OCI-LY7 (cell line): ENCODE results near the gene CISTR. TPM values are rescaled to one million over a fixed set of nuclear protein-coding genes. Genes with fewer than 3 reads are reported as not detected.

Experiments used
- BruUV-seq: library from RNA; stranded (reverse); fragments of 400-500 nt; replicated peaks from 2 replicates; lab custom pipeline; 2021; lab: Mats Ljungman, UMichigan
- CTCF ChIA-PET: fragments of 300-600 bp; sonication (Branson Sonifier 250); formaldehyde crosslinking; loops from one replicate; lab custom pipeline; 2022; ENCODE audit warnings: antibody characterized with exemption; ENCODE audit not compliant: unreplicated experiment; lab: Charles Lee
- POLR2A ChIA-PET: fragments of 300-600 bp; sonication (Branson Sonifier 250); formaldehyde crosslinking; loops from one replicate; lab custom pipeline; 2022; ENCODE audit warnings: antibody characterized with exemption; lab: Charles Lee
- DNase-seq: peaks from one replicate; pipeline ENCODE4 v3.0.0-alpha.2; 2015; ENCODE audit warnings: low spot score
- H2AFZ ChIP-seq: fragments of 200-600 bp; sonication (generic), shearing (Covaris generic); 2 replicates; pipeline ENCODE4 v1.6.1; 2014; ENCODE audit warnings: mild to moderate bottlenecking, antibody characterized with exemption, low read length, moderate library complexity
- H3K27ac ChIP-seq: fragments of 200-600 bp; sonication (generic); 2 replicates; pipeline ENCODE4 v1.5.1; 2014; ENCODE audit warnings: mixed run types, low read depth, mild to moderate bottlenecking, moderate library complexity, low read length, inconsistent platforms; ENCODE audit not compliant: poor library complexity, severe bottlenecking
- H3K36me3 ChIP-seq: fragments of 200-600 bp; sonication (generic); 2 replicates; pipeline ENCODE4 v1.6.1; 2014; ENCODE audit warnings: mild to moderate bottlenecking, antibody characterized with exemption, low read length, moderate library complexity, mixed read lengths; ENCODE audit not compliant: insufficient read depth
- H3K4me1 ChIP-seq: fragments of 200-600 bp; sonication (generic); 2 replicates; pipeline ENCODE4 v1.5.1; 2014; ENCODE audit warnings: mild to moderate bottlenecking, low read length; ENCODE audit not compliant: insufficient read depth, poor library complexity, severe bottlenecking
- H3K4me2 ChIP-seq: fragments of 200-600 bp; sonication (generic); 2 replicates; pipeline ENCODE4 v1.6.1; 2014; ENCODE audit warnings: mild to moderate bottlenecking, low read length
- H3K4me3 ChIP-seq: fragments of 200-600 bp; sonication (generic); 2 replicates; pipeline ENCODE4 v1.5.1; 2014; ENCODE audit warnings: mild to moderate bottlenecking, low read depth, low read length; ENCODE audit not compliant: poor library complexity, severe bottlenecking
- H3K79me2 ChIP-seq: fragments of 200-600 bp; sonication (generic); 2 replicates; pipeline ENCODE4 v1.6.1; 2016; ENCODE audit warnings: low read depth, mild to moderate bottlenecking, low read length, moderate library complexity, mixed read lengths; ENCODE audit not compliant: insufficient read depth
- H3K9me2 ChIP-seq: fragments of 200-600 bp; sonication (generic); 2 replicates; pipeline ENCODE4 v1.6.1; 2016; ENCODE audit warnings: mild to moderate bottlenecking, low read length, mixed read lengths; ENCODE audit not compliant: insufficient read depth
- H3K9me3 ChIP-seq: fragments of 200-600 bp; sonication (generic); 2 replicates; pipeline ENCODE4 v1.6.1; 2014; ENCODE audit warnings: mild to moderate bottlenecking, mixed run types, low read length, mixed read lengths
- H4K20me1 ChIP-seq: fragments of 200-600 bp; sonication (generic); 2 replicates; pipeline ENCODE4 v1.6.1; 2014; ENCODE audit warnings: mild to moderate bottlenecking, antibody characterized with exemption, low read length, moderate library complexity, mixed read lengths; ENCODE audit not compliant: insufficient read depth
- CTCF ChIP-seq: fragments of 200-600 bp; sonication (generic); conservative IDR thresholded peaks from 2 replicates; pipeline ENCODE4 v1.5.1; 2014; ENCODE audit warnings: mild to moderate bottlenecking, antibody characterized with exemption, low read length, moderate library complexity, mixed read lengths
- EZH2phosphoT487 ChIP-seq: fragments of 200-600 bp; sonication (generic); IDR thresholded peaks from 2 replicates; pipeline ENCODE4 v1.6.1; 2018; ENCODE audit warnings: low read depth, borderline replicate concordance, mild to moderate bottlenecking, mixed run types, antibody characterized with exemption, low read length, moderate library complexity, mixed read lengths
- intact Hi-C: fragments of 100-400 bp; cut with micrococcal nuclease; formaldehyde crosslinking; loops from one replicate; pipeline ENCODE4 v1.10.0; 2022; ENCODE audit not compliant: unreplicated experiment
- total RNA-seq, 2 experiments: library from RNA; depleted of rRNA in 1 of 2; stranded (reverse); fragments of >200 nt in 1 of 2; shearing (Covaris generic) in 1 of 2; gene quantifications; 2 replicates each; pipeline ENCODE4 v1.2.3, GENCODE V29; 2014 to 2022

Gene CISTR
- total RNA-seq, 2 experiments from 2014 or later: 0.76 to 1.3 TPM

- BruUV-seq: no TSS peak
- Histone ChIP-seq H2AFZ (no peak overlapping the region), H3K4me1 (peaks cover 3% of the 10 kb centered on the region), H3K4me3 (no peak overlapping the region), H3K4me2 (no peak overlapping the region), H3K79me2 (no peaks in the 10 kb centered on the region), H3K9me2 (no peaks in the 10 kb centered on the region), H3K9me3 (no peaks in the 10 kb centered on the region), H3K36me3 (no peaks in the 10 kb centered on the region), H3K27ac (no peak overlapping the region), H4K20me1 (no peaks in the 10 kb centered on the region)
- intact Hi-C loops: no loop called here
- no peak for TF ChIP-seq CTCF
- TF ChIP-seq EZH2phosphoT487: no peak
- no peak for DNase-seq
- POLR2A ChIA-PET: interaction anchor here (0.6 kb wide), 2 partner anchors 223 to 557 kb away, joined by 3 read pairs; no protein-coding TSS in a partner anchor
- CTCF ChIA-PET: no interaction called here
These were observed 55.0 kb downstream of the CISTR start for GRCh38 chr12:53696655-53697331.

Other genes with a start within 250 kb of the CISTR start
- gene NPFF, start 244.5 kb downstream of the CISTR start, total RNA-seq (2014; rRNA removed; shearing (Covaris generic)): not detected in 2 replicates
- not detected in 2 replicates for gene NPFF, start 244.5 kb downstream of the CISTR start, total RNA-seq (2022)
- 5.9 and 6.8 TPM in 2 replicates for gene ATF7, start 125.6 kb downstream of the CISTR start, total RNA-seq (2014; rRNA removed; shearing (Covaris generic))
- 23.2 and 26.5 TPM in 2 replicates for gene ATF7, start 125.6 kb downstream of the CISTR start, total RNA-seq (2022)
- gene ATP5MC2, start 75.9 kb downstream of the CISTR start, total RNA-seq (2014; rRNA removed; shearing (Covaris generic)): 423 and 500 TPM in 2 replicates
- gene ATP5MC2, start 75.9 kb downstream of the CISTR start, total RNA-seq (2022): 374 and 417 TPM in 2 replicates
- gene CALCOCO1, start 24.5 kb downstream of the CISTR start, total RNA-seq (2014; rRNA removed; shearing (Covaris generic)): 12.8 and 18.9 TPM in 2 replicates
- 25.1 and 30.9 TPM in 2 replicates for gene CALCOCO1, start 24.5 kb downstream of the CISTR start, total RNA-seq (2022)
- gene HOXC13, start 186.9 kb upstream of the CISTR start, total RNA-seq (2014; rRNA removed; shearing (Covaris generic)): 0.06 and 0.10 TPM in 2 replicates
- not detected in 2 replicates for gene HOXC13, start 186.9 kb upstream of the CISTR start, total RNA-seq (2022)
- gene HOXC12, start 202.9 kb upstream of the CISTR start, total RNA-seq (2014; rRNA removed; shearing (Covaris generic)): not detected in 2 replicates
- not detected in 2 replicates for gene HOXC12, start 202.9 kb upstream of the CISTR start, total RNA-seq (2022)
- gene HOXC11, start 221.1 kb upstream of the CISTR start, total RNA-seq (2014; rRNA removed; shearing (Covaris generic)): 1.4 and 2.3 TPM in 2 replicates
- 2.7 and 3.8 TPM in 2 replicates for gene HOXC11, start 221.1 kb upstream of the CISTR start, total RNA-seq (2022)
- gene HOTAIR, start 223.0 kb upstream of the CISTR start, total RNA-seq (2014; rRNA removed; shearing (Covaris generic)): 0.88 and 1.6 TPM in 2 replicates
- gene HOTAIR, start 223.0 kb upstream of the CISTR start, total RNA-seq (2022): 3.6 and 5.3 TPM in 2 replicates
- gene HOXC10, start 233.2 kb upstream of the CISTR start, total RNA-seq (2014; rRNA removed; shearing (Covaris generic)): 0.28 TPM in 1 of 2 replicates, not detected in the other
- 0.25 TPM in 1 of 2 replicates, not detected in the other for gene HOXC10, start 233.2 kb upstream of the CISTR start, total RNA-seq (2022)
- gene HOXC9, start 248.2 kb upstream of the CISTR start, total RNA-seq (2014; rRNA removed; shearing (Covaris generic)): not detected in 2 replicates
- 0.42 and 0.57 TPM in 2 replicates for gene HOXC9, start 248.2 kb upstream of the CISTR start, total RNA-seq (2022)